DMS79 treated with DMSO at 0.1 percent for 48 hours (cell line): ENCODE data around the gene ICAM4.
A peak's percentile ranks its signal among the peaks of the same experiment; 100 is the strongest.

Experiments
- DNase-seq: peaks from one replicate; lab custom pipeline; 2025; lab: John Stamatoyannopoulos, UW

The ICAM4 gene

GRCh38 chr19:10291554-10292205 is 4.9 kb downstream of the ICAM4 start:
- no peak for DNase-seq

GRCh38 chr19:10292206-10292788 is 5.5 kb downstream of the ICAM4 start:
- no peak for DNase-seq

- no peak for DNase-seq
These were observed 6.3 kb downstream of the ICAM4 start for GRCh38 chr19:10292789-10293636.

- no peak for DNase-seq
These were observed 7.0 kb downstream of the ICAM4 start for GRCh38 chr19:10293637-10294367.

GRCh38 chr19:10294368-10294697 is 7.6 kb downstream of the ICAM4 start:
- DNase-seq = no peak

- no peak for DNase-seq
These were observed 8.6 kb downstream of the ICAM4 start for GRCh38 chr19:10295305-10295846.

GRCh38 chr19:10295847-10296591 is 9.3 kb downstream of the ICAM4 start:
- DNase-seq = no peak

GRCh38 chr19:10299545-10300458 is 13.0 kb downstream of the ICAM4 start:
- no peak for DNase-seq

- no peak for DNase-seq
These were observed 18.5 kb downstream of the ICAM4 start for GRCh38 chr19:10305139-10305806.

GRCh38 chr19:10306327-10306726 is 19.6 kb downstream of the ICAM4 start:
- no peak for DNase-seq

GRCh38 chr19:10309423-10309822 is 22.7 kb downstream of the ICAM4 start, which contains the start of gene ZGLP1:
ZGLP1 (minus strand) TSS chr19:10309815.
- DNase-seq = no peak

GRCh38 chr19:10315335-10316214 is 28.8 kb downstream of the ICAM4 start, which contains the start of gene FDX2:
FDX2 (minus strand) TSS chr19:10316015; CDS start chr19:10315996, 19 bp downstream.
- peak; percentile 91 for DNase-seq

- DNase-seq = no peak
These were observed 29.7 kb downstream of the ICAM4 start for GRCh38 chr19:10316229-10317044.

GRCh38 chr19:10317045-10317856 is 30.5 kb downstream of the ICAM4 start:
- no peak for DNase-seq

- no peak for DNase-seq
These were observed 31.2 kb downstream of the ICAM4 start for GRCh38 chr19:10317857-10318462.
